Loucy (cell line): ENCODE results near the gene NDE1.

ENCODE experiments used
- CTCF ChIP-seq: fragments of 200-600 bp; sonication (generic); conservative IDR thresholded peaks from 2 replicates; pipeline ENCODE4 v1.5.1; 2014; ENCODE audit warnings: mild to moderate bottlenecking, antibody characterized with exemption, low read length
- EZH2phosphoT487 ChIP-seq: fragments of 200-600 bp; IDR thresholded peaks from 2 replicates; pipeline ENCODE4 v1.6.1; 2018; ENCODE audit warnings: antibody characterized with exemption, mild to moderate bottlenecking, moderate library complexity, borderline replicate concordance

- TF ChIP-seq CTCF (no peak), EZH2phosphoT487 (no peak)
Observed at GRCh38 chr16:15606518-15607220, 43.4 kb upstream of the NDE1 start.
